Fibroblast of skin of right biceps (primary cell): Measurements from ENCODE around the gene ARL6IP5.

ENCODE experiments used
- DNase-seq: peaks from one replicate; pipeline ENCODE4 v3.0.0-alpha.2; 2013

Gene ARL6IP5

DNA sequence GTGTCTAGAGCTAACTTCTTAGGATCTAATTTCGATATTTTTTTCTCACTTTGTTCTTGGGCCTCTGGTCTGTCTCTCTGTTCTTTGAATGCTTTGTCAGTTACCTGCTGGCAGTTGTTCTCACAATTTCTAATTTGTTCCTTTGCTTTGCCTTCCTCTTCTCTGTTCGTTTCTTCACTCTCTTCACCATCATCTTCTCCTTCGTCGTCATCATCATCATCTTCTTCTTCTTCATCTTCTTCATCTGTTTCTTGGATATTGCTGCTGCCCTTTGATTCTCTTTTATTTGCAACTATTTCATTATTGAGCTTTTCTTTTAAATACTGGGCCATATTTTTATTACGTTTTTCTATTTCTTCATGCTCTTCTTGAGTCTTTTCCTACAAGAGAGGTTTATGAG is 34.9 kb downstream of the ARL6IP5 start:
- no peak for DNase-seq

DNA sequence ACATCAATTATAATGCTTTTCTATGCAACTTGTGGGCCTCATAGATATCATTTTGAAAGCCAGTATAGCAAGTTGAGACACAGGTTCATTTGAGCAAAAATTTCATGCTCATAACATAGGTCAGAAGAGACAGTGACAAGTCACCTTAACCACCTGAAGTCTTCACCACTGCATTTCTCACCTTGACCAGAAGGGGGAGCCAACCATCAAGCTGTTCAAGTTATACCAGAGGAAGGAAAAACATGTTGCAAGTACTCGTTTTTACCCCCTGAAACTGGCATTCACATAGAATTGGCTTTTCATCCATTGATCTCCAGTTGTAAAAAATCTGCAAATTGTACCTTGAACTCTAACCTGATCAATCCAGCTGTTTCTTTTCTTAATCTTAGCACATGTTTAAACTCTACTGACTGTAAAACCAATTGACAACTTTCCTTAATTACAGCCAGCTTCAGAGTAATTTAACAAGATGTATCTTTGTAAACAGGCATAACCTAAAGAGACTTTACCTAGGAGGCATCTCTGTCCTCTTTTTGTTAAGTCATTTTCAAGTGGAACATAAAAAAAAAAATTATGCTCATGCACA is 36.2 kb downstream of the ARL6IP5 start:
- DNase-seq = peak; percentile 60

DNA sequence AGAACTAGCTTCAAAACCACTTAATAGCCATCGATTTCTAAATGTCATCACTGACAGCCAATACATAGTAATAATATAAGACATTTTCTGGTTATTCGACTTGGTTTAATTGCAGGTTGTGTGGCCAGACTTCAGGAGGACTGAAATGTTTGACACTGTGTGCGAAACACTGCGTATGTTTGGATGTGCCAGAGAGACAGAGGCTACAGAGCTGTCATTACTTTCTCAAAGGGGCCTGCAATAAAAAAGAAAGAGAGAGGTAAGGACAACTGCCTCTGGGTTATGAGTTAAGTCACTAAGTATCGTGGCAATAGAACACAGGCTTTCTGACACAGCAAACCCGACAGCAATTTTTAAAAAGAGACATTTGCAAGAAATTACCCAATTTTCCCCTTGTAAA is 36.8 kb downstream of the ARL6IP5 start:
- no peak for DNase-seq

DNA sequence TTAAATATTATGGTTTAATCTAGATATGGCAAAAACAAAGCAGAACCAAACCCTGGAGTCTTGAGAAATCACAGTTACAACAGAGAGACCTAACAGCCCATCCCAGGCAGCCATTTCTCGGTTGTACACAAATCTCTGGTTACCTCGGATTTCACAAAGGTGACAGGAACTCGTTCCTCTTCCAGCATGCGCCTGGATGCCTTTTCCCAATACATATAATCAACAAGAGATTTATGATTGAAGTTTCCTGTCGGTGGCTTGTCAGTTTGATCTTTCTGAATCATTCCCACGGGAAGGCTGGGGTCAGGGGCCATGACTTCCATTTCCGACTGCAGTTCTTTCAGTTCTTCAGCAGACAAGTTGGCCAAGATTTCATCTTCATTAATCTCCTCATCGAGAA is 37.2 kb downstream of the ARL6IP5 start:
- no peak for DNase-seq

GRCh38 chr3:69122403-69122802 is 37.7 kb downstream of the ARL6IP5 start, which contains the start of gene LMOD3:
LMOD3 (minus strand) TSS chr3:69122595; CDS start chr3:69122386, 209 bp downstream.
- no peak for DNase-seq

DNA sequence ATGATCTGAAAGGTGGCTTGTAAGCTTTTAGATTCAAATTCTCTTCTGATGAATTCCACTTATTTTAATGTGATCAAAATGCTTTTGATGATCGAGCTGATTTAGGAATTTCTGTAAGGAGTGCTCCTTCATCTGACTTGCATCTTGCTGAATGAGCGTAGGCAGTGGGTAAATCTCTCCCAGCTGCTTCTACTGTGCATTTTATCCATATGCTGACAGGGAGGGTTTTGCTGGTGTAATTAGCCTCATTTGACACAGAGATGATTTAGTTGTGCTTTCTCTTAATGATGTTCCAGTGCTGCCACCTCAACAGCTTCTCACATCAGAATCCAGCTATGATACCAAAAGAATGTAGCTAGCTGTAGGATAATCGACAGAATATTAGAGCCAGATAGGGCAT is 41.5 kb downstream of the ARL6IP5 start:
- DNase-seq = no peak

DNA sequence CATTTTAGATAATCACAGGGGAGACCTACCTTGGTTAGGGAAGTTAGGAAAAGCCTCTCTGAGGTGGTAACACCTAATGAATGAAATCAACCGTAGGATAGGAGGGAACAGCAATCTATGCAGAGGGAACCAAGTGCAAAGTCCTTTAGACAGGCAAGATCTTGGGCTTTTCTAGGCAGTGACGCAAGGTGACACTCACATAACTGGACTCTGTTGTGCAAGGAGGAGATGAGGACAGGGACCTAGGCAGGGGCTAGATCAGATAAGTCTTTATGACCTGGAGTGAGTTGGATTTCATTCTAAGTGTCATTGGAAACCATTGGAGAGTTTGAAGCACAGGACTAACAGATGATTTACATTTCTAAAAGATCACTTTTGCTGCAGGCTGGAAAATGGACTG is 42.3 kb downstream of the ARL6IP5 start:
- DNase-seq = no peak

- no peak for DNase-seq
These were observed 43.8 kb downstream of the ARL6IP5 start for GRCh38 chr3:69128509-69128908.

GRCh38 chr3:69129531-69129930 is 44.8 kb downstream of the ARL6IP5 start:
- DNase-seq = peak; percentile 15

DNA sequence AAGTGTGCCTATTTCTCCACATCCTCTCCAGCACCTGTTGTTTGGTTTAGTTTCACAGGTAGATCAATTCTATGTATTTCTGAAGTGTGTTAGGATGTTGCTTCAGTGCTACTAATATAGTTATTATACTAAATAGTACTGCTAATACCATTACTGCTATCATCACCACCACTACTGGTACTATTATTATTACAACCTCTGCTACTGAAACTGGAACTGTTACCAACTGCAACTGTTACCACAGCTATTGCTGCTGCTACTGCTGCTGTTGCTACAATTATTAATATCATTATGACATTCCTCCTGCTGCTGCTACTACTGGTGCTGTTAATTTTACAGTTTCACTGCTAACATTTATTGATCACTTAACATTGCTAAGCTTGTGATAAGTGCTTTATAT is 46.0 kb downstream of the ARL6IP5 start:
- no peak for DNase-seq

DNA sequence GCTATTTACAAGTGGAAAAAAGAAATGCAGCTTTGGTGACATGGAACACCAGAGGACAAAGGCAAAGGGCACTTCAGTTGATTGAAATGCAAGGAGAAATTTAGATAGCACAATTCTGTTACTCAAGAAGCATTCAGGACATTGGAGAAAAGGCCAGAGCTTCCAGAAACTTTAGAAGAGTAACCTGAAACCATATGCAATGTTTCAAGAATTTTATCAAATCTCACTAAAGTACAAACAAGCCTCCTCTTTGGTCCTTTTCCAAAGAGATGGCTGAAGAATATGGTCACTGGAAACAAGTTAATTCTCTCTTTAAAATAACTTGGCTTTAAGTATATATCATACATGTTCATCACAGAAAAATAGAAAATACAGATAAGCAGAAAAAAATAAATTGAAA is 52.3 kb downstream of the ARL6IP5 start:
- DNase-seq = no peak

DNA sequence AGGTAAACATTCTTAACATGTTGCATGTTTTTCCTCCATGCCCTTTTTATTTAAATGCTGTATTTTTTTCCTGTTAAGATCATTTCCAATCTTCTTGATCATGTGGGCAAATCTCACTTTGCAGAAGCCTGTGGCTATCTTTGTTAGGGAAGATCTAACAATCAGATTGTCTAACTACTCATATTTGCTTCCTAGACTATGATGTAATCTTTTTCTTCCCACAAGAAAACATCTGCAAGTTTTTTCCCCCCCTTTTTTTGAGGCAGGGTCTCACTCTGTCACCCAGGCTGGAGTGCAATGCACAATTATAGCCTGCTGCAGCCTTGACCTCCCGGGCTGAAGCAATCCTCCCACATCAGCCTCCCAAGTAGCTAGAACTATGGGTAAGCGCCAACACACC is 52.7 kb downstream of the ARL6IP5 start:
- no peak for DNase-seq

DNA sequence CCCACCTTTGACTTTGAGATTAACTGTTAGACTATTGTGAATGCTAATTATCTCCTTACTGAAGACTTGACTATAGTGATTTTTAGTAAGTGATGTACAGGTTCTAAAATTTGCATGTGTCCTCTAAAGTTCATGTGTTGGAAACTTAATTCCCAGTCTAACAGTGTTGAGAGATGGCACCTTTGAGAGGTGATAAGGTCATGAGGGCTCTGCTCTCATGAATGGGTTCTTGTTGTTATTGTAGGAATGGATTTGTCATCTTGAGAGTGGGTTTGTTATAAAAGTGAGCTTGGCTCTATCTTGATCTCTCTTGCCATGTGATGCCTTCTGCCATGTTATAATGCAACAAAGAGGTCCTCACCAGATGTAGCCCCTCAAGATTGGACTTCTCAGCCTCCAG is 56.6 kb downstream of the ARL6IP5 start:
- no peak for DNase-seq

DNA sequence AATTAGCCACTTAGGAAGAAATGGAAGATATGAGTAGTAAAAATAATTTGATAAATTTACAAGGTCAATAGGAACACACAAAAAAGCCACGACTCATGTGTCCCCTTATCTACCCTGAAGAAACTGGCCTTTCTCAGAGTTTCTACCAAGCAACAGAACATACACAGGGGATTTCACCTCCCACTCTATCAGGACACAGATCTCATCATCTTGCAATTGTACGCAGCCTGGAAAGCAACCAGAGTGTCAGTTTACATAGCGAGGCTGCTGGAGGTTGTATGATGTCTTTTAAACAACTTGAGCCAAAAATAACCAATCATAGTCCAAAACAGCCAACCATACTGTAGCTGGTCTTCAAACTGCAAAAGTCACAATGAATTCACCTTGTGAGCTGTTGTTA is 57.4 kb downstream of the ARL6IP5 start:
- DNase-seq = peak; percentile 12

GRCh38 chr3:69142797-69143454 is 58.2 kb downstream of the ARL6IP5 start:
- no peak for DNase-seq

GRCh38 chr3:69143612-69144011 is 58.9 kb downstream of the ARL6IP5 start:
- DNase-seq = peak; percentile 53

- no peak for DNase-seq
These were observed 60.0 kb downstream of the ARL6IP5 start for GRCh38 chr3:69144631-69145245.

DNA sequence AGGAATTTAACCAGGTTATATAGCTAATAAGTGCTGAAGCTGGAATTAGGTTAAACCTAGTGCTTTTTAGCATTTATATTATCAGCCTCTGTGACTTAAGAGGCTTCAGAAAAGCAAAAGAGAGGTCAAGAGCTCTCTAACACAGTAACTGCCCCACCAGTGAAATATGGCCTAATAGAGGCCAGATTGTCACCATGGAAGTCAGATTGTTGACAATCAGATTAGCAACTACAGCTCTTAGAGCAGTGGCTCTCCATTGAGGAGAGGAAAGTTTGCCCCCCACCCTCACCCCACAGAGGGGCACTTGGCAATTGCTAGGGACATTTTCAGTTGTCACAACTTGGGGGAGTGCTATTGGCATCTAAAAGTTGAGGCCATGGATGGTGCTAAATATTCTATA is 61.0 kb downstream of the ARL6IP5 start:
- DNase-seq = no peak

DNA sequence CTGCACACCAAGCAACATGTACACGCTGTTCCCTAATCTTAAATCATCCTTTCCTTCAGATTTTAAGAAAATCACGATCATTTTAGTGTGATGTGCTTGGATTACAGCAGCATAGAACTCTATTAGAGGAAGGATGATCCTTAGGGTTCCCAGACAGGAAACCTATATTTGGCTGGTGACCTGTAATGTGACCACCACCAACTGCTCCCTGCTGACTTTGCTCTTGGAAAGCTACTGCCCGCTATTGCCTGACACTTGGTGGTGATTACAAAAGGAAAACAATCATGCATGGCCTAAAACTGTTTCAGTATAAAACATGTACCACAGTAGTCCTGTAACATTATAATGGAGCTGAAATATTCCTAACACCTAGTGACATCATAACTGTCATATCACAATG is 64.8 kb downstream of the ARL6IP5 start:
- DNase-seq = no peak
